GM10248 (cell line): ENCODE data around the gene TMPRSS6.

Source experiments
- CTCF ChIA-PET: fragments of 300-600 bp; sonication (Branson Sonifier 250); formaldehyde crosslinking; extraction: SDS; loops from one replicate; lab custom pipeline; 2021; ENCODE audit warnings: antibody characterized with exemption; lab: Yijun Ruan, JAX
- POLR2A ChIA-PET: fragments of 350-650 bp; sonication (Branson Sonifier 250); formaldehyde crosslinking; extraction: SDS; loops from one replicate; lab custom pipeline; 2020; ENCODE audit warnings: antibody characterized with exemption; lab: Yijun Ruan, JAX
- DNase-seq: peaks from one replicate; pipeline ENCODE4 v3.0.0; 2012; ENCODE audit errors: extremely low spot score
- TF ChIP-seq, protein P1 (sequence below): IDR thresholded peaks from 2 replicates; pipeline ENCODE4 v1.5.1; 2012; ENCODE audit warnings: mild to moderate bottlenecking, low read depth; ENCODE audit errors: extremely low read depth, missing control alignments, control extremely low read depth

Gene TMPRSS6

DNA sequence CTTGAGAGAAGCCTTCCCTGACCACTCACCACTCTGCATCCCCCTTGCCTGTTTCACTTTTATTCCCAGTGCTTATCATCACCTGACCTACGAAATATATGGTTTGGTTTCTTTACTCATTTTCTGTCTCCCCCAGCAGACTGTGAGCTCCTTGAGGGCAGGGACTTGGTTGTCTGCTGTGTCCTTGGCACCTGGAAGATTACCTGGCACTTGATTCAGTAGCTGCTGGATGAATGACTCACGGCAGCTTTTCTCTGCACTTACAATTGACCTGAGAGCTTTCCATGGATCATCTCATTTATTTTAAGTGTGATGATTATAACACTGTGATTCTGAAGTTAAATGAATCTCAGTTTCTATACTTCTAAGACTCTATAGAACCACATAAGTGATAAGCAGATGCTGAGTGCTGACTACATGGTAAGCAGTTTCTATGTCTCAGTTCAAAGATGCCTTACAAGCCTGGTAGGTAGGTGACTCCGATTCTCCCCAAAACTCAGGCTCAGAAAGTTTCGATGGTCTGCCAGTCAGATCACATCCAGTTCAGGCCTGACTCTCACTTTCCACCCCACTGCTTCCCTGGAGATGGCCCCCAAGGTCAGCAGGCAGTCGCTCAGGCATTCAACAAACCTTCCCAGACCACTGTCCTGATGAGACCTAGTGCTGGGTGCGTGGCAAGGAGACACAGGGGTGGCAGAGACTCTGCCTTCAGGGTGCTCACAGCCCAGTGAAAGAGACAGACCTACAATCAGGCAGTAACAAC, 28.6 kb upstream of the TMPRSS6 start:
- CTCF ChIA-PET, result interaction anchor here (0.7 to 4.4 kb wide), 5 partner anchors 11 to 61 kb away, joined by 4 to 15 read pairs (median 4); partner anchors contain the start of gene IL2RB
- DNase-seq, result no peak
- POLR2A ChIA-PET, result no interaction called here
- TF ChIP-seq, protein P1, sequence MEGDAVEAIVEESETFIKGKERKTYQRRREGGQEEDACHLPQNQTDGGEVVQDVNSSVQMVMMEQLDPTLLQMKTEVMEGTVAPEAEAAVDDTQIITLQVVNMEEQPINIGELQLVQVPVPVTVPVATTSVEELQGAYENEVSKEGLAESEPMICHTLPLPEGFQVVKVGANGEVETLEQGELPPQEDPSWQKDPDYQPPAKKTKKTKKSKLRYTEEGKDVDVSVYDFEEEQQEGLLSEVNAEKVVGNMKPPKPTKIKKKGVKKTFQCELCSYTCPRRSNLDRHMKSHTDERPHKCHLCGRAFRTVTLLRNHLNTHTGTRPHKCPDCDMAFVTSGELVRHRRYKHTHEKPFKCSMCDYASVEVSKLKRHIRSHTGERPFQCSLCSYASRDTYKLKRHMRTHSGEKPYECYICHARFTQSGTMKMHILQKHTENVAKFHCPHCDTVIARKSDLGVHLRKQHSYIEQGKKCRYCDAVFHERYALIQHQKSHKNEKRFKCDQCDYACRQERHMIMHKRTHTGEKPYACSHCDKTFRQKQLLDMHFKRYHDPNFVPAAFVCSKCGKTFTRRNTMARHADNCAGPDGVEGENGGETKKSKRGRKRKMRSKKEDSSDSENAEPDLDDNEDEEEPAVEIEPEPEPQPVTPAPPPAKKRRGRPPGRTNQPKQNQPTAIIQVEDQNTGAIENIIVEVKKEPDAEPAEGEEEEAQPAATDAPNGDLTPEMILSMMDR, result no peak

DNA sequence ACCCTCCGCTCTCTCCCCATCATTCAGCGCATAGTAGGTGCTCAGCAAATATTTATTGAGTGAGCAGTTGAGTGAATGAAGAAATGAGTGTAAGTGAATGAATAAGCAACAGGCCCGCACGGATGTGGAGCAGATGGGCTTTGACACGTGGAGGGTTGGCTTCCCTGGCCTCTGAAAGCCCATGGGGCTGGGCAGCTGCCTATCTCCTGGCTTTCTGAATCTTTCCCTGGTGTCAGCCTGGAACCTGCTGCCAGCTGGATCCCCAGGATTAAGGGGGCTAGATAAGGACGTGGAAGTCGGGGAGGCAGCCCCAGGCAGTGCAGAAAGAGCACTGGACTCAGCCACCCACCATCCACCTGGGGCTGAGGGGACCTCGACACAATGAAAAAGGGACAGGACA, 27.6 kb upstream of the TMPRSS6 start:
- TF ChIP-seq, protein P1, result no peak
- ChIA-PET POLR2A (no interaction called here), CTCF (interaction anchor here (1.3 to 4.4 kb wide), 5 partner anchors 11 to 62 kb away, joined by 3 to 15 read pairs (median 4); partner anchors contain the start of gene IL2RB)
- DNase-seq, result no peak

DNA sequence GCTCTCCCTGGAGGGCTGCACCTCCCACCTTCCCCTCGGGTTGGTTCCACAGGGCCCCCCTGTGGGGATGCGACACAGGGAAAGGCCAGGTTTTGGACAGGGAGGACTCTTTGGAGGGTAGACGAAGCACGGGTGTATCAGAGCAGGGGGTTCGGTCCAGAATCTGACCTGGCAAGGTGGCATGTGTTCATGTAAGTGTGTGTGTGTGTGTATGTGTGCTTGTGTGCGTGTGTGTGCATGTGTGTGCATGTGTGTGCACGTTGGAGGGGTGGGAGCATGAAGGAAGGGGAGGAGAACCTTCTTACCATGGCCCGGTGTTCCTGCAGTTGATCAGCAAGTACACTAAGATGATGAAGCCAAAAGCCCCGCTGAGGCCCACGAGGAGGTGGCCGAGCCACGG, 25.5 kb upstream of the TMPRSS6 start:
- CTCF ChIA-PET, result interaction anchor here (1.0 to 4.4 kb wide), 3 partner anchors 9 to 64 kb away, joined by 3 to 15 read pairs (median 4); no protein-coding TSS in a partner anchor
- POLR2A ChIA-PET, result no interaction called here
- TF ChIP-seq, protein P1, result no peak
- no peak for DNase-seq

DNA sequence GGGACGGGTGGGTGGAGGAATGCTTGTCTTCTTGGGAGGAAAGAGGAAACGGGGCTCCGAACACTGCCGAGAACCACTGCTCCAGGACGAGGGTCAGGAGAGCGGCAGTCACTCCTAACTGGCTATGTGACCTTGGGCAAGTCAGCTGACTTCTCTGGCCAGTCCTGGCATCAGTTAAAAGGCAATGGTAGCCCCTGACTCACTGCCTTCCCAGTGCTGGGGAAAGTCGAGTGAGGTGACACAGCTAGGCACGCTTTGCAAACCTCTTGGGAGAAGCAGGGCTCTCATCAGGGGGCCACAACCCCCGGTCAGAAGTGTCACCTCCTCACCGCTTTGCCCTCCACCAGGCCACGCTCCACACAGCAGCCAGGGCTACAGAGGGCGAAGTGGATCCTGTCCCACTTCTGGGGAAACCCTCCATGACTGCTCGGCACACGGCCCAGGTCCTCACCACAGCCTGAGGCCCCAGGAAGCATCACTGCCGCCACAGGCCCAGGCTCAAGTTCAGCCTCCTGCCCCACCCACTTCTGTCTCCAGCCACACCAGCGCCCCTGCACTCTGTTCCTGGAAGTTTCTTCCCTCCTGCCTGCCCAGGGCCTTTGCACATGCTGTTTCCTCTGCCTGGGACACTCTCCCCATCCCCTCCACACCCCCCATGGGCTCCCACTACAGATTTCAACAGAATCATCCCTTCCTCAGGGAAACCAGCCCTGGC, 23.9 kb upstream of the TMPRSS6 start:
- POLR2A ChIA-PET, result no interaction called here
- no peak for DNase-seq
- TF ChIP-seq, protein P1, result no peak
- CTCF ChIA-PET, result interaction anchor here (0.9 to 4.4 kb wide), 7 partner anchors 8 to 19 kb away, joined by 3 to 15 read pairs (median 3); partner anchors contain the start of gene IL2RB

DNA sequence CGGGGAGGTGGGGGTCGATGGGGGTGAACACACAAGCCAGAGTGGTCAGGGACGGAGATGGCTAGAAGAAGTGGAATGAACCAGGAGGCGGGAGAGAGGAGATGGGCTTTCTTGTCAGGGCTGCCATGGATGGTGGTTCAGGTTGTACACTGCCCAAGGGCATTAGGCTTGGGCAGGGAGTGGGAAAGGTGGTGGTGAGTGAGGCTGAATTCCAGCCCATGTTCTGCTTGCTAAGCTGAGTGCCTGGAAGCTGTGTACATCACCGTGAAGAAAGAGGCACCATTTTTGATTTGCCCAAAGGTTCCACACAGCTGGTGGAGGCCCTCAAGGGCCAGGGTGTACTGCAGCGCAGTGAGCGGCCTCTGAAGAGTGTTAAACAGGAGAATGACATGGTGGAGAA, 23.3 kb upstream of the TMPRSS6 start:
- CTCF ChIA-PET, result interaction anchor here (0.9 to 1.1 kb wide), 4 partner anchors 8 to 17 kb away, joined by 3 read pairs; partner anchors contain the start of gene IL2RB
- no peak for DNase-seq
- TF ChIP-seq, protein P1, result no peak
- POLR2A ChIA-PET, result no interaction called here

DNA sequence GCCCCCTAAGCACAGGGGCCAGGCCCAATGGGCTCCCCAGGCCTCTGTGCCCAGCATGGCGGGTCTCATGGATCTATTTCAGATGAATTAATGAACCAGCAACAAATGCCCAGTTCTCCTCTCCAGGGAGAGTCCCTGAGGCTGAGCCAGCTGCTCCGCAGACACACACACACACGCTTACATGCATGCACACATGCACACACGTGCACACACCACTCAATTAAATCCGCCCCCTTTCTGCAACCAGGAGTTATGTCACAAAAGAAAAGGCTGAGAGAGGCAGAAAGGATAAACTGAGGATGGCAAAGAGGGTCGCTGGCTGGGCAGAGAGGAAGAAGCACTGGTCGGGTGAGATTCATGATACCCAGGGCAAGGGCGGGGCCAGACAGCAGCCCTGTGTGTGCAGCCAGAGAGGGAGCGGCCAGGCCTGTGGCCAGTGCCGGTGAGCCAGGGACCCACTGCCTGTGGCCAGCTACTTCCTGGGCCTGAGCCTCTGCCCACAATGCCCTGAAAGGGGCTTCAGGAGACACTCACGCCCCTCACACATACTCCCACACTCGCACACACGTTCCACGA, 20.4 kb upstream of the TMPRSS6 start:
- CTCF ChIA-PET, result interaction anchor here (1.3 to 2.4 kb wide), 2 partner anchors 10 to 70 kb away, joined by 4 to 9 read pairs; no protein-coding TSS in a partner anchor
- TF ChIP-seq, protein P1, result no peak
- DNase-seq, result no peak
- POLR2A ChIA-PET, result interaction anchor here (0.6 kb wide), 1 partner anchor 354 kb away, joined by 3 read pairs; the partner anchor contains the start of gene IFT27
